Measurements from ENCODE around the gene UGP2.
"Not testable (repeated sequence)": the region's sequence is repeated elsewhere in the genome, so short reads cannot be mapped to it uniquely, and the experiment has no call there.

Gene UGP2

DNA sequence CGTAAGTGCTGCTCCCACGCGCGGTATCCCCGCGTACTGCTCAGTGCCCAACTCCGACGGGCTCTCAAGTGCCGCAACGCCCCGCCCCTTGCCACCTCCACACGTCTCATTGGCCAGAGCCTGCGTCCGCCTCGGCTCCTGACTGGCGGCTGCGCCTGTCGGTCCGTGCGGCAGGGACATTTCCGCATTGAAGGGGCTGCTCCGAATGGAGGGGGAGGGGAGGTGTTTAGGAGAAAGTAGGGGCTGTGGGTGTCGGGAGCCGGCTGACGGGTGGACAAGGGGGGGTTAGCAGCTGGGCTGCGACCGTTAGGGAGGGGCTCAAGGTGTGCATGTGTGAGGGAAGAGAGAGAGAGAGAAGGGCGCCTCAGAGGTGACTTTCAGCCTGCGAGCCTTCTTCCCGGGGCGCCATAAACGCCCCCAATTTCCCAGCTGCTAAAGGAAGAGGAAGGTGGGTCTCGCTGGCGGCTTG lies 877 bp upstream of the UGP2 start:
- no peaks in the 10 kb centered on the region for H3K9me3 ChIP-seq (ENCODE audit: control insufficient read depth in 1 of 2, low read length in 2 of 2)
- peak overlapping the region; percentile 83 to 85 for H3K4me3 ChIP-seq (ENCODE audit: low read depth in 1 of 2, low read length in 2 of 2)
- peaks cover 0 to 5% of the 10 kb centered on the region in 2 donors for H3K36me3 ChIP-seq (ENCODE audit: control insufficient read depth in 1 of 2, insufficient read depth in 2 of 2, low read length in 2 of 2)
- H3K27ac ChIP-seq (ENCODE audit: low read length) = peak overlapping the region; percentile 96
- H3K4me1 ChIP-seq (ENCODE audit: control insufficient read depth in 1 of 2, insufficient read depth in 2 of 2, low read length in 2 of 2) = peaks cover 4 to 17% of the 10 kb centered on the region in 2 donors
- no peaks in the 10 kb centered on the region for H3K27me3 ChIP-seq (ENCODE audit: low read depth, low read length)

DNA sequence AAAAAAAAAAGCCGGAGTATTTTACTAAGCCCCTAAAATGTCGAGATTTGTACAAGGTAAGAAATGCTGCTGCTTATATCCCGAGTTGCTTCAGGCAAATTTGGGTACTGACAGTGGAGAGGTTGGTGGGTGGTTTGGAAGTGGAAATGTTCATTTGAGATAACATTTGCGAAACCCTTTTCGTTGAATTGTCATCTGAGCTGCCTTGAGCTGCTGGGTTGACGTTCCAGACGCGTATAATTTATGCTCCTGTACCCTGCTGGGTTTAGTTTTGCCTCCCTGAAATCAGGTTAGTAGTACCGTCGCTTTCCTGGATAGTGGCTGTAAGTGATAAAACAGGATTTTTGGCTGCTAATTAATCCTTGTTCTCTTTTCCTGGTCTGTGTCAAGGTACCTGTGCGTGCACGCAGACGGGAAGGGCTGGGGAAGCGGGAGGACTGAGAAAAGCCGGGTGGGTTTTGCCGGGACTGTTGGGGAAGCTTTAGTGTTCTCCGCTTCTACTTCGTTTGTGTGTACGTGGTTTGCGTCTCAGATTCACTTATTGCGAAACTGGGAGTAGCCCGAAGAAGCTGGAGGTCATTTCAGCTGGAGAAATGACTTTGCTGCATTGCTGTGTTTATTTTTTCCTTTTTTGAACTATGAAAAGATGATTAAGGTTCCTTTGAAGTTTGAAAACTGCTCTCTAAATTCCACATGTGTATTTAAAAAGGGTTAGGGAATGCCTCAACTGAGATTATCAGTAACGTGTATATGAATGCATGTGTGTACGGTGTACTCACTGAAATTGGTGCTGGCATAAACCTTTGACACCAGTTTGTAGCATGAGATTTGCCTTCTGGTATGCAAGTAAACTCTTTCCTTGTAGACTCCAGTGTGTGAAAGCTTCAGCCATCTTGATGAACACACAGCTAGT lies 709 bp downstream of the UGP2 start:
- Histone ChIP-seq H3K4me1 (ENCODE audit: control insufficient read depth in 1 of 2, insufficient read depth in 2 of 2, low read length in 2 of 2) (peaks cover 4 to 26% of the 10 kb centered on the region in 2 donors), H3K36me3 (ENCODE audit: control insufficient read depth in 1 of 2, insufficient read depth in 2 of 2, low read length in 2 of 2) (peaks cover 0 to 5% of the 10 kb centered on the region in 2 donors), H3K9me3 (ENCODE audit: control insufficient read depth in 1 of 2, low read length in 2 of 2) (no peaks in the 10 kb centered on the region), H3K4me3 (ENCODE audit: low read depth in 1 of 2, low read length in 2 of 2) (peak overlapping the region; percentile 83 to 85), H3K27ac (ENCODE audit: low read length) (peak overlapping the region; percentile 96), H3K27me3 (ENCODE audit: low read depth, low read length) (no peaks in the 10 kb centered on the region)

DNA sequence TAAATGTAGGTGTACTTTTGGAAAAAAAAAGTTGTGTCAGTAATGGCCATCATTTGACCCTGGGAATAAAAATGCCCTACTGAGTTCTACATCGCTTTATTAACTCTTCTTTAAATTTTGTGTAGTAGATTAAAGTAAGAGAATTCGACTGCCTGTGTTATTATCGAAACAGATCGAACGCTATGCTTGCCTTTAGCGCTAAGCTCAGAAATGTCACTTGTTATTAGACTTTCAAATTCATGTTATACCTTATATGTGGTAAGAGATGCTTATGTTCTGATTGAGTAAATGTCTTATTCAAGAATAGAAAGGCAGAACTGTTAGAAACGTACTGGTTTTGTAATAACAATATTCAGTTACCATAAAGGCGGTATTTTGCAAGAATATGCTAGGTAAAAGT lies 1.4 kb downstream of the UGP2 start:
- H3K9me3 ChIP-seq (ENCODE audit: control insufficient read depth in 1 of 2, low read length in 2 of 2) = no peaks in the 10 kb centered on the region
- peaks cover 0 to 5% of the 10 kb centered on the region in 2 donors for H3K36me3 ChIP-seq (ENCODE audit: control insufficient read depth in 1 of 2, insufficient read depth in 2 of 2, low read length in 2 of 2)
- H3K4me3 ChIP-seq (ENCODE audit: low read depth in 1 of 2, low read length in 2 of 2) = peak overlapping the region; percentile 83 to 85
- H3K4me1 ChIP-seq (ENCODE audit: control insufficient read depth in 1 of 2, insufficient read depth in 2 of 2, low read length in 2 of 2) = peaks cover 4 to 26% of the 10 kb centered on the region in 2 donors
- peak overlapping the region; percentile 96 for H3K27ac ChIP-seq (ENCODE audit: low read length)
- no peaks in the 10 kb centered on the region for H3K27me3 ChIP-seq (ENCODE audit: low read depth, low read length)

DNA sequence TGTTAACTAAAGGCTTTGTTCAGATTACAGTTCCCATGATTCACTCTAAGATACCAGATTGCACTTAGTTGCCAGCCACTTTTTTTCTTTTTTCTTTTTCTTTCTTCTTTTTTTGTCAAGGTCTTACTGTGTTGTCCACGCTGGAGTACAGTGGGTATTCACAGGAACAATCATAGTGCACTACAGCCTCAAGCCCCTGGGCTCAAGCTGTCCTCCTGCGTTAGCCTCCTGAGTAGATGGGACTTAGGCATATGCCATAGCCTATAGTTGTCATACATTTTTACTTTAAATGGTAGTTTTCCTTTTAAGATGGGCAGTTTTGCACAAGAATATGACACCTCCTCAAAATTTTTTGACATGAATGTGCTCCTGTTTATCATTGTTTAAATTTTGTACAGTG lies 2.1 kb downstream of the UGP2 start:
- Histone ChIP-seq H3K27me3 (ENCODE audit: low read depth, low read length) (no peaks in the 10 kb centered on the region), H3K27ac (ENCODE audit: low read length) (no peak overlapping the region), H3K36me3 (ENCODE audit: control insufficient read depth in 1 of 2, insufficient read depth in 2 of 2, low read length in 2 of 2) (peaks cover 0 to 5% of the 10 kb centered on the region in 2 donors), H3K4me1 (ENCODE audit: control insufficient read depth in 1 of 2, insufficient read depth in 2 of 2, low read length in 2 of 2) (peaks cover 4 to 30% of the 10 kb centered on the region in 2 donors), H3K9me3 (ENCODE audit: control insufficient read depth in 1 of 2, low read length in 2 of 2) (no peaks in the 10 kb centered on the region), H3K4me3 (ENCODE audit: low read depth in 1 of 2, low read length in 2 of 2) (peak overlapping the region in 1 of 2 donors; percentile 85)

DNA sequence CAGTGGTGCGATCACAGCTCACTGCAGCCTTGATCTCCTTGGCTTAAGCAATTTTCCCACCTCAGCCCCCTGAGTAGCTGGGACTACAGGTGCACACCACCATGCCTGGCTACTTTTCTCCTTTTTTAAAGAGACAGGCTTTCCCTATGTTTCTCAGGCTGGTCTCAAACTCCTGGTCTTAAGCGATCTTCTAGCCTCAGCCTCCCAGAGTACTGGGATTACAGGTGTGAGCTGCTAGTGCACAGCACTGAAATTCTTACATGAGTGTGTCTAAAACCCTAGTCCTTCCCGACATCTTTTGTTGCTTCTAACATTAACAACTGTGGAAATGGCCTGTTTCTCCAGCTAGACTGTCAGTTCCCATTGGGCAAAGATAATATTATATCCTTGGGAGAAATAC lies 2.9 kb downstream of the UGP2 start:
- Histone ChIP-seq H3K27ac (ENCODE audit: low read length) (no peak overlapping the region), H3K4me1 (ENCODE audit: control insufficient read depth in 1 of 2, insufficient read depth in 2 of 2, low read length in 2 of 2) (peaks cover 11 to 38% of the 10 kb centered on the region in 2 donors), H3K4me3 (ENCODE audit: low read depth in 1 of 2, low read length in 2 of 2) (no peak overlapping the region), H3K36me3 (ENCODE audit: control insufficient read depth in 1 of 2, insufficient read depth in 2 of 2, low read length in 2 of 2) (peaks cover 0 to 5% of the 10 kb centered on the region in 2 donors), H3K9me3 (ENCODE audit: control insufficient read depth in 1 of 2, low read length in 2 of 2) (no peaks in the 10 kb centered on the region), H3K27me3 (ENCODE audit: low read depth, low read length) (no peaks in the 10 kb centered on the region)

DNA sequence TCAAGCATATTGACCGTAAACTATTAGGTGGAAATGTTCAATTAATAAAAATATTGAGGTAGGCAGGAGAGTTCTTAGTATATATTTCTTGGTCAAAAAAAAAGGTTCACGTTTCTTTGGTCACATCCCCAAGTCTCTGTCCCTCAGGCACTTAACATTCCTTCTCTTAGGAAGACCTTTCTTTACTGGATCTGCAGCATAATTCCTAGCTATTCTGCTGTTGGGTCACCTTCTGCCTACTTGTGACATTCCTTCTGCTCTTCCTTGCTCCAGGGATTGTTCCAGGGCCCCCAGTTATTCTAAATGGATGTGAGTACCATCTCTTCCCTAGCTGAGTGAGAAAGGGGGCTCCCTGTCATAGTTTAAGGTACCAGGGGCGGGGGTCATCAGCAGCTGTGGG lies 4.2 kb downstream of the UGP2 start:
- Histone ChIP-seq H3K4me1 (ENCODE audit: control insufficient read depth in 1 of 2, insufficient read depth in 2 of 2, low read length in 2 of 2) (peaks cover 11 to 44% of the 10 kb centered on the region in 2 donors), H3K4me3 (ENCODE audit: low read depth in 1 of 2, low read length in 2 of 2) (no peak overlapping the region), H3K27ac (ENCODE audit: low read length) (no peak overlapping the region), H3K27me3 (ENCODE audit: low read depth, low read length) (no peaks in the 10 kb centered on the region), H3K9me3 (ENCODE audit: control insufficient read depth in 1 of 2, low read length in 2 of 2) (no peaks in the 10 kb centered on the region), H3K36me3 (ENCODE audit: control insufficient read depth in 1 of 2, insufficient read depth in 2 of 2, low read length in 2 of 2) (peaks cover 0 to 5% of the 10 kb centered on the region in 2 donors)

DNA sequence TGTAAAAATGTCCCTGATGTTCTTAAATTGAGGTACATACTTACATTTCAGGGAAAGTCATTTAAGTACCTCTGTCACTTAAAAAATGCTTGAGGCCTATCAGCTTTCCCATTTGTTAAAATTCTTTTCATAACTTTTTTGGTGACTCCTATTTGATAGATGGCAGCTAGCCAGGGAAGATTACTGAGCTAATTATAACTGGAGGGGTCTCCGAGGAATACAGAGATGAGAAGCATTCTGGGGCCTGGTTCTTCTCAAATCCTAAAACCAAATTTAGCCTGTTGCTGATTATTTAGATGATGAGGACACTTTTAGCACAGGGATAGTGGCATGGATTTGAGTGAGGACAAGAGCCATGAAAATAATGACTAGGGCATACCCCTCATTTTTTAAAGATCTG lies 4.8 kb downstream of the UGP2 start:
- Histone ChIP-seq H3K4me3 (ENCODE audit: low read depth in 1 of 2, low read length in 2 of 2) (no peak overlapping the region), H3K9me3 (ENCODE audit: control insufficient read depth in 1 of 2, low read length in 2 of 2) (no peaks in the 10 kb centered on the region), H3K27ac (ENCODE audit: low read length) (no peak overlapping the region), H3K27me3 (ENCODE audit: low read depth, low read length) (no peaks in the 10 kb centered on the region), H3K36me3 (ENCODE audit: control insufficient read depth in 1 of 2, insufficient read depth in 2 of 2, low read length in 2 of 2) (no peaks in the 10 kb centered on the region), H3K4me1 (ENCODE audit: control insufficient read depth in 1 of 2, insufficient read depth in 2 of 2, low read length in 2 of 2) (peaks cover 11 to 49% of the 10 kb centered on the region in 2 donors)

DNA sequence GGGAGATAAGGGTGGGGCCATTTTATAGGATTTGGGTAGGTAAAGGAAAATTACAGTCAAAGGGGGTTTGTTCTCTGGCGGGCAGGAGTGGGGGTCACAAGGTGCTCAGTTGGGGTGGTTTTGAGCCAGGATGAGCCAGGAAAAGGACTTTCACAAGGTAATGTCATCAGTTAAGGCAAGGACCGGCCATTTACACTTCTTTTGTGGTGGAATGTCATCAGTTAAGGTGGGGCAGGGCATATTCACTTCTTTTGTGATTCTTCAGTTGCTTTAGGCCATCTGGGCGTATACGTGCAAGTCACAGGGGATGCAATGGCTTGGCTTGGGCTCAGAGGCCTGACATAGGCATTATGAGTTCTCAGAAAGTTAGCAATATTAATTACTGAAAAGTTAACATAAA lies 5.9 kb downstream of the UGP2 start:
- H3K9me3 ChIP-seq (ENCODE audit: control insufficient read depth in 1 of 2, low read length in 2 of 2); H3K27me3 ChIP-seq (ENCODE audit: low read depth, low read length): not testable (repeated sequence)
- H3K4me1 ChIP-seq (ENCODE audit: control insufficient read depth in 1 of 2, insufficient read depth in 2 of 2, low read length in 2 of 2) = peaks cover 13 to 55% of the 10 kb centered on the region in 2 donors

DNA sequence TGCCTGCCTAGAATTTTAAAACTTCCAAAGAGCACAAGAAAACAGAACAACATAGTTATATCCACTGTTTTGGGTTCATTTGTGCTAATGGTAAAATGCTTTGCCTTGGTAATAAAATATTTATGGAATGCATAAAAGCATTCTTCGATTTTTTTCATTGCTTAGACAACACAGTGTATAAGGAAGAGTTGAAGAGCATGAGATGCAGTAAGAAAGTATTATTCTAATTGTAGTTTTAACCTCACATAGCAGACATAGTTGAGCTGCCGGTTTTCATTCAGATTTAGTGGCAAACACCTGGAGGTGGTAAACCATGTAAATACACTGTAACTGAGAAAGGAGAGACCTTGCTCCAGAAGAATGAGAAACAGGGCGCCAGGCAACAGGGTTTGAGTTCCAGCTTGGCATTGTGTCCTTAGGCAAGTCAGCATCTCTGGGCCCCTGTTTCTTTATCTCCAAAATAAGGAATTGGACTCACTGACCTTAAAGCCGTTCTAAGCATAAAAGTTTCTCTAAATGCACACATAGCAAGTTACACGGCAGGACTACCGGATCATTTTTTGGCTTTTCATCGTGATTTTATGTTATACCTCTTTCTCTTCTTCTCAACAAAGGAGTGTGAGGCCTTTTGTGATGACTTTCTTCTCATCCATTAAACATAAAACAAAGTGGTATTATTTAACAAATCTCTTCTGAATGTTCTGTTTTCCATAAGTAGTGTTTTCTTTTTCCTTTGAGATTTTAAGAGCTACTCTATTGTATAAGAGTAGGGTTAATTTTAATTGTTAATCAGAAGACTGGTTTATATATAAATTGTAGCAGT lies 7.9 kb downstream of the UGP2 start:
- Histone ChIP-seq H3K4me1 (ENCODE audit: control insufficient read depth in 1 of 2, insufficient read depth in 2 of 2, low read length in 2 of 2) (peaks cover 19 to 56% of the 10 kb centered on the region in 2 donors), H3K9me3 (ENCODE audit: control insufficient read depth in 1 of 2, low read length in 2 of 2) (no peaks in the 10 kb centered on the region), H3K27ac (ENCODE audit: low read length) (no peak overlapping the region), H3K27me3 (ENCODE audit: low read depth, low read length) (no peaks in the 10 kb centered on the region), H3K4me3 (ENCODE audit: low read depth in 1 of 2, low read length in 2 of 2) (no peak overlapping the region), H3K36me3 (ENCODE audit: control insufficient read depth in 1 of 2, insufficient read depth in 2 of 2, low read length in 2 of 2) (no peaks in the 10 kb centered on the region)

More for the DNA sequence above, 5.9 kb downstream of the UGP2 start:
- H3K4me3 ChIP-seq (ENCODE audit: low read depth in 1 of 2, low read length in 2 of 2); H3K36me3 ChIP-seq (ENCODE audit: control insufficient read depth in 1 of 2, insufficient read depth in 2 of 2, low read length in 2 of 2); H3K27ac ChIP-seq (ENCODE audit: low read length): not testable (repeated sequence)

DNA sequence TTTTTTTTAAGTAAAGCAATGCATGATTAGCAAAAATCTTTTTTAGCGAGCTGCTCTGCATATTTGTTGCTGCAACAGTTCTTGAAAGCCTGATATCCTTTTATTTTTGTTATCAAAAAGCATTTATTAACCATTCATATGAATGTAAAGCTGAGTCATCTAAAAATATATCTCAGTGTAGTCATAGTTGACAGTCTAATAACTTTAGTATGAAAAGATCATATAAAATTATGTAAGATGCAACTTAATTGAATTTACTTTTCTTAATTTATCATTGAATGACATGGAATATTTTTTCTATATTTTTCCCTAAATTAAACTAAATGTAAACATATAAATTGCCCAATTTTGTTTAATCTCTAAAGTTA lies 8.5 kb downstream of the UGP2 start:
- H3K4me1 ChIP-seq (ENCODE audit: control insufficient read depth in 1 of 2, insufficient read depth in 2 of 2, low read length in 2 of 2) = peaks cover 22 to 57% of the 10 kb centered on the region in 2 donors

DNA sequence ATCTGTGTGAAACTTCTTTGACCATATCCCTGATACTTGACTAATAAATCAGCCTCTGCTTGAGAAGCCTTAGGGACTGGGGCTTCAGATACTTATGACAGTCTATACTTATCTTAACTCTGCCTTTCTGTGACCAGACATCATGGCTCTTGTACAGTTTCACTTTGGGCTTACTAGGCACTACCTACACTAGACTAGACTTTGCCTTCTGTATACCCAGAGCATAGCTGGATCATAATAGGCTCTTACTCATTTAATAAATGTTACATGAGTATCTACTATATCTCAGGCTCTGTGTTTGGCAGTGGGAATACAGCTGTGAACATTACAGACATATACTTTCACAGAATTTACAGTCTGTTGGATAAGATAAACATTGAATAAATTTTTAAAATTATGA lies 9.0 kb downstream of the UGP2 start:
- no peaks in the 10 kb centered on the region for H3K9me3 ChIP-seq (ENCODE audit: control insufficient read depth in 1 of 2, low read length in 2 of 2)
- H3K27ac ChIP-seq (ENCODE audit: low read length) = no peak overlapping the region
- no peak overlapping the region for H3K4me3 ChIP-seq (ENCODE audit: low read depth in 1 of 2, low read length in 2 of 2)
- H3K27me3 ChIP-seq (ENCODE audit: low read depth, low read length) = no peaks in the 10 kb centered on the region
- peaks cover 0 to under 1% of the 10 kb centered on the region in 2 donors for H3K36me3 ChIP-seq (ENCODE audit: control insufficient read depth in 1 of 2, insufficient read depth in 2 of 2, low read length in 2 of 2)
- H3K4me1 ChIP-seq (ENCODE audit: control insufficient read depth in 1 of 2, insufficient read depth in 2 of 2, low read length in 2 of 2) = peaks cover 22 to 57% of the 10 kb centered on the region in 2 donors

More for the DNA sequence above, 8.5 kb downstream of the UGP2 start:
- Histone ChIP-seq H3K27me3 (ENCODE audit: low read depth, low read length) (no peaks in the 10 kb centered on the region), H3K27ac (ENCODE audit: low read length) (no peak overlapping the region), H3K4me3 (ENCODE audit: low read depth in 1 of 2, low read length in 2 of 2) (no peak overlapping the region), H3K36me3 (ENCODE audit: control insufficient read depth in 1 of 2, insufficient read depth in 2 of 2, low read length in 2 of 2) (no peaks in the 10 kb centered on the region), H3K9me3 (ENCODE audit: control insufficient read depth in 1 of 2, low read length in 2 of 2) (no peaks in the 10 kb centered on the region)

All from muscle layer of duodenum (tissue), 2 donors.